ENCODE measurements around the gene THAP12.

Gene THAP12

DNA sequence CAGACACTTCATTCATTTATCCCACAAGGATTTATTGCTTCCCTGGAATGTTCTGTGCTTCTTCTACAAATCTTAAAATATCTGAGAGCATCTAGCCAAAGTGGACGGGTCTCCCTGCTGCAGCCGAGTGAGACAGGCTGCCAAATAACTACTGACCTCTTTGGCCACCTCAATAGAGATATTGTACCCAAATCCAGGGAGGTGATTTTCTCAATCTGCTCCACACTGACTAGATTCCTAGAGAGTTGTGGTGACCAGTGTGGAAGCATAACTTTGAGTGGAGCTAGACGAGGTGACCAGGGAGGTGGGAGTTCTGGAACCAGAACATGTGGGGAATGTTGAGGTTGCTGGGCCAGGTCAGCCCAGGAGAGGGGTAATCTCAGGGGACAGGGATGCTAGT lies 77.5 kb downstream of the THAP12 start:
- no peak for DNase-seq (ENCODE audit: low spot score)

GRCh38 chr11:76302996-76303395 lies 77.9 kb downstream of the THAP12 start:
- no peak for DNase-seq (ENCODE audit: low spot score)
